ENCODE measurements around the gene ZNF785. TPM values are rescaled to one million over a fixed set of nuclear protein-coding genes. Genes with fewer than 3 reads are reported as not detected.

Gene ZNF785
- total and polyA plus RNA-seq, 2 of the 13 experiments (the other 11 are each of a cell fraction or from before 2014, with no cell fraction given) = 0.01 TPM; not detected in 1

- TF ChIP-seq ZBTB34 (CRISPR knock-in tag; IDR thresholded peaks at IDR 0.05) (peak; percentile 79), SRSF9 (IDR thresholded peaks at IDR 0.05; ENCODE audit: borderline replicate concordance, insufficient read depth, low read depth, low read length, poor library complexity, severe bottlenecking) (no peak), KDM6A (CRISPR knock-in tag; IDR thresholded peaks at IDR 0.05; ENCODE audit: low read depth) (0 out of 2 replicates have a peak, but pooled peaks have one; percentile 10), SMARCC2 (IDR thresholded peaks at IDR 0.05) (no peak), SMAD3 (CRISPR knock-in tag; IDR thresholded peaks at IDR 0.05) (peak; percentile 76; the same call in 1 of the 2 replicates), ZNF883 (CRISPR knock-in tag; IDR thresholded peaks at IDR 0.05; ENCODE audit: not compliant biosample characterization) (peak; percentile 5), ZNF773 (CRISPR knock-in tag; IDR thresholded peaks at IDR 0.05; ENCODE audit: borderline replicate concordance) (no peak), TRIM24 (CRISPR knock-in tag; IDR thresholded peaks at IDR 0.05) (no peak), ZNF446 (CRISPR knock-in tag; IDR thresholded peaks at IDR 0.05) (no peak), ZNF547 (CRISPR knock-in tag; IDR thresholded peaks at IDR 0.05) (peak; percentile 80), SOX13 (IDR thresholded peaks at IDR 0.05) (no peak), SOX13 (CRISPR knock-in tag; conservative IDR thresholded peaks at IDR 0.05 in 1 of 2, IDR thresholded peaks at IDR 0.05 in 1 of 2) (no peak), ERF (CRISPR knock-in tag; IDR thresholded peaks at IDR 0.05) (peak; percentile 65), ARHGAP35 (CRISPR knock-in tag; IDR thresholded peaks at IDR 0.05; ENCODE audit: borderline replicate concordance) (peak; percentile 30; the same call in 1 of the 2 replicates), THAP11 (CRISPR knock-in tag; IDR thresholded peaks at IDR 0.05) (peak; percentile 94), ZBTB7B (CRISPR knock-in tag; IDR thresholded peaks at IDR 0.05) (peak; percentile 95), ZNF10 (CRISPR knock-in tag; IDR thresholded peaks at IDR 0.05; ENCODE audit: borderline replicate concordance, low read depth) (no peak), AFF4 (CRISPR knock-in tag; IDR thresholded peaks at IDR 0.05) (no peak; the same call in 1 of the 2 replicates), RXRA (CRISPR knock-in tag; IDR thresholded peaks at IDR 0.05) (peak; percentile 85)
- TF ChIP-seq, protein P1, sequence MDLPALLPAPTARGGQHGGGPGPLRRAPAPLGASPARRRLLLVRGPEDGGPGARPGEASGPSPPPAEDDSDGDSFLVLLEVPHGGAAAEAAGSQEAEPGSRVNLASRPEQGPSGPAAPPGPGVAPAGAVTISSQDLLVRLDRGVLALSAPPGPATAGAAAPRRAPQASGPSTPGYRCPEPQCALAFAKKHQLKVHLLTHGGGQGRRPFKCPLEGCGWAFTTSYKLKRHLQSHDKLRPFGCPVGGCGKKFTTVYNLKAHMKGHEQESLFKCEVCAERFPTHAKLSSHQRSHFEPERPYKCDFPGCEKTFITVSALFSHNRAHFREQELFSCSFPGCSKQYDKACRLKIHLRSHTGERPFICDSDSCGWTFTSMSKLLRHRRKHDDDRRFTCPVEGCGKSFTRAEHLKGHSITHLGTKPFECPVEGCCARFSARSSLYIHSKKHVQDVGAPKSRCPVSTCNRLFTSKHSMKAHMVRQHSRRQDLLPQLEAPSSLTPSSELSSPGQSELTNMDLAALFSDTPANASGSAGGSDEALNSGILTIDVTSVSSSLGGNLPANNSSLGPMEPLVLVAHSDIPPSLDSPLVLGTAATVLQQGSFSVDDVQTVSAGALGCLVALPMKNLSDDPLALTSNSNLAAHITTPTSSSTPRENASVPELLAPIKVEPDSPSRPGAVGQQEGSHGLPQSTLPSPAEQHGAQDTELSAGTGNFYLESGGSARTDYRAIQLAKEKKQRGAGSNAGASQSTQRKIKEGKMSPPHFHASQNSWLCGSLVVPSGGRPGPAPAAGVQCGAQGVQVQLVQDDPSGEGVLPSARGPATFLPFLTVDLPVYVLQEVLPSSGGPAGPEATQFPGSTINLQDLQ (CRISPR knock-in tag; IDR thresholded peaks at IDR 0.05) = peak; percentile 23; the same call in 1 of the 2 replicates
These were observed 51.0 kb downstream of the ZNF785 start, which contains the start of gene ZNF747 (continued) for GRCh38 chr16:30534368-30535105.
